ENCODE results near the gene SP6. TPM values are rescaled to one million over a fixed set of nuclear protein-coding genes. Genes with fewer than 3 reads are reported as not detected.

Gene SP6
- total RNA-seq (2014; rRNA removed; shearing (Covaris generic)) = 0.05 TPM in 1 of 2 replicates, not detected in the other
- 0.03 and 0.20 TPM in 2 replicates for polyA plus RNA-seq (2015; cell fraction: cytosol; rRNA removed)
- not detected in 2 replicates for polyA plus RNA-seq (2015; cell fraction: nucleus; rRNA removed)

GRCh38 chr17:47850692-47851573 lies at the start of gene SP6:
TSS of gene SP6 (minus strand) at chr17:47851163. CDS start at chr17:47848429, 2,734 bp downstream.
- no peak for DNase-seq (ENCODE audit: low read depth, low spot score)
- in situ Hi-C loops (cut with HindIII; ENCODE audit: low pct_unique_long_range_greater_than_20kb, low sequenced_read_pairs) = no loop called here

GRCh38 chr17:47899643-47900042 lies 48.7 kb upstream of the SP6 start:
- no peak for DNase-seq (ENCODE audit: low read depth, low spot score)
- in situ Hi-C loops (cut with HindIII; ENCODE audit: low pct_unique_long_range_greater_than_20kb, low sequenced_read_pairs) = no loop called here

GRCh38 chr17:47898241-47898640 lies 47.3 kb upstream of the SP6 start:
- DNase-seq (ENCODE audit: low read depth, low spot score) = no peak
- in situ Hi-C loops (cut with HindIII; ENCODE audit: low pct_unique_long_range_greater_than_20kb, low sequenced_read_pairs) = no loop called here

GRCh38 chr17:47897561-47897960 lies 46.6 kb upstream of the SP6 start:
- in situ Hi-C loops (cut with HindIII; ENCODE audit: low pct_unique_long_range_greater_than_20kb, low sequenced_read_pairs) = no loop called here
- peak; percentile 42 for DNase-seq (ENCODE audit: low read depth, low spot score)

GRCh38 chr17:47896672-47897490 lies 45.9 kb upstream of the SP6 start:
- DNase-seq (ENCODE audit: low read depth, low spot score) = no peak
- in situ Hi-C loops (cut with HindIII; ENCODE audit: low pct_unique_long_range_greater_than_20kb, low sequenced_read_pairs) = no loop called here

- in situ Hi-C loops (cut with HindIII; ENCODE audit: low pct_unique_long_range_greater_than_20kb, low sequenced_read_pairs) = no loop called here
- DNase-seq (ENCODE audit: low read depth, low spot score) = peak; percentile 100
Observed at GRCh38 chr17:47895856-47896671, 45.1 kb upstream of the SP6 start, which contains the start of gene SP2. TSS of gene SP2 (plus strand) at chr17:47896236. CDS start at chr17:47896287, 51 bp downstream.

- in situ Hi-C loops (cut with HindIII; ENCODE audit: low pct_unique_long_range_greater_than_20kb, low sequenced_read_pairs) = no loop called here
- DNase-seq (ENCODE audit: low read depth, low spot score) = no peak
Observed at GRCh38 chr17:47895347-47895855, 44.4 kb upstream of the SP6 start.

GRCh38 chr17:47894498-47895346 lies 43.8 kb upstream of the SP6 start:
- in situ Hi-C loops (cut with HindIII; ENCODE audit: low pct_unique_long_range_greater_than_20kb, low sequenced_read_pairs) = no loop called here
- DNase-seq (ENCODE audit: low read depth, low spot score) = no peak

GRCh38 chr17:47891545-47892088 lies 40.7 kb upstream of the SP6 start:
- in situ Hi-C loops (cut with HindIII; ENCODE audit: low pct_unique_long_range_greater_than_20kb, low sequenced_read_pairs) = no loop called here
- no peak for DNase-seq (ENCODE audit: low read depth, low spot score)

- peak; percentile 83 for DNase-seq (ENCODE audit: low read depth, low spot score)
- in situ Hi-C loops (cut with HindIII; ENCODE audit: low pct_unique_long_range_greater_than_20kb, low sequenced_read_pairs) = no loop called here
Observed at GRCh38 chr17:47889734-47890529, 39.0 kb upstream of the SP6 start.

GRCh38 chr17:47888293-47888692 lies 37.3 kb upstream of the SP6 start:
- in situ Hi-C loops (cut with HindIII; ENCODE audit: low pct_unique_long_range_greater_than_20kb, low sequenced_read_pairs) = no loop called here
- DNase-seq (ENCODE audit: low read depth, low spot score) = no peak

- no peak for DNase-seq (ENCODE audit: low read depth, low spot score)
- in situ Hi-C loops (cut with HindIII; ENCODE audit: low pct_unique_long_range_greater_than_20kb, low sequenced_read_pairs) = no loop called here
Observed at GRCh38 chr17:47884905-47885730, 34.2 kb upstream of the SP6 start.

GRCh38 chr17:47884427-47884740 lies 33.4 kb upstream of the SP6 start:
- in situ Hi-C loops (cut with HindIII; ENCODE audit: low pct_unique_long_range_greater_than_20kb, low sequenced_read_pairs) = no loop called here
- DNase-seq (ENCODE audit: low read depth, low spot score) = no peak

- in situ Hi-C loops (cut with HindIII; ENCODE audit: low pct_unique_long_range_greater_than_20kb, low sequenced_read_pairs) = no loop called here
- no peak for DNase-seq (ENCODE audit: low read depth, low spot score)
Observed at GRCh38 chr17:47883589-47884426, 32.8 kb upstream of the SP6 start.

Data from SK-MEL-5 (cell line).